Measurements from ENCODE around the gene MYRF.

MYRF gene

GRCh38 chr11:61712846-61713245 lies 39.6 kb upstream of the MYRF start:
- DNase-seq (ENCODE audit: low spot score), result no peak
- no CpG with 5 or more reads among the region's 6 CpGs for WGBS, 2 donors (ENCODE audit: extremely low coverage in 2 of 2, insufficient read length in 2 of 2, insufficient replicate concordance in 1 of 2)
- H4K91ac ChIP-seq (ENCODE audit: low read depth, low read length, poor library complexity), result no peak overlapping the region
- H3K18ac ChIP-seq (ENCODE audit: low read length), result no peak overlapping the region
- H2BK12ac ChIP-seq (ENCODE audit: low read length), result no peak overlapping the region
- H3K23ac ChIP-seq (ENCODE audit: low read depth, low read length, poor library complexity), result no peak overlapping the region
- H2BK120ac ChIP-seq (ENCODE audit: low read depth, low read length), result no peak overlapping the region
- H3K4me1 ChIP-seq (ENCODE audit: control insufficient read depth in 2 of 2, insufficient read depth in 1 of 2, low read depth in 1 of 2, low read length in 2 of 2), result peaks cover 16 to 33% of the 10 kb centered on the region in 2 donors
- no peaks in the 10 kb centered on the region for H3K9me3 ChIP-seq (replicated peaks in 1 of 2; ENCODE audit: control insufficient read depth in 2 of 2, insufficient read depth in 1 of 2, low read depth in 1 of 2, low read length in 2 of 2)
- no peak overlapping the region for H3K9ac ChIP-seq (ENCODE audit: low read depth, low read length, poor library complexity)
- H3K14ac ChIP-seq (ENCODE audit: low read length), result no peak overlapping the region
- H2BK15ac ChIP-seq (ENCODE audit: low read length), result no peak overlapping the region
- peak overlapping the region; percentile 72 for H2AK5ac ChIP-seq (ENCODE audit: low read depth, low read length)
- H2AFZ ChIP-seq (ENCODE audit: low read length), result no peak overlapping the region
- H3K4ac ChIP-seq (ENCODE audit: low read length), result no peak overlapping the region
- H3K27ac ChIP-seq (replicated peaks; ENCODE audit: low read length), result no peak overlapping the region
- H4K8ac ChIP-seq (ENCODE audit: low read depth, low read length), result no peak overlapping the region
- no peaks in the 10 kb centered on the region for H3K27me3 ChIP-seq (ENCODE audit: control insufficient read depth in 3 of 3, insufficient read depth in 3 of 3, low read depth in 1 of 3, low read length in 3 of 3)
- H3K4me3 ChIP-seq (ENCODE audit: low read length in 2 of 2), result no peak overlapping the region
- H3K36me3 ChIP-seq (replicated peaks in 1 of 2; ENCODE audit: control insufficient read depth in 2 of 2, insufficient read depth in 2 of 2, low read length in 2 of 2), result no peaks in the 10 kb centered on the region
- no peak overlapping the region for H3K4me2 ChIP-seq (ENCODE audit: insufficient read depth, low read length, poor library complexity, severe bottlenecking)
- no peaks in the 10 kb centered on the region for H3K79me1 ChIP-seq (ENCODE audit: low read depth, low read length)
- H2BK5ac ChIP-seq (ENCODE audit: low read length), result no peak overlapping the region

- peak overlapping the region; percentile 7 for H3K18ac ChIP-seq (ENCODE audit: low read length)
- H2BK15ac ChIP-seq (ENCODE audit: low read length), result no peak overlapping the region
- no CpG with 5 or more reads among the region's 9 CpGs for WGBS, 2 donors (ENCODE audit: extremely low coverage in 2 of 2, insufficient read length in 2 of 2, insufficient replicate concordance in 1 of 2)
- no peak overlapping the region for H3K4me2 ChIP-seq (ENCODE audit: insufficient read depth, low read length, poor library complexity, severe bottlenecking)
- H3K4me3 ChIP-seq (ENCODE audit: low read length in 2 of 2), result no peak overlapping the region
- no peaks in the 10 kb centered on the region for H3K27me3 ChIP-seq (ENCODE audit: control insufficient read depth in 3 of 3, insufficient read depth in 3 of 3, low read depth in 1 of 3, low read length in 3 of 3)
- no peak overlapping the region for H2BK5ac ChIP-seq (ENCODE audit: low read length)
- no peak overlapping the region for H3K14ac ChIP-seq (ENCODE audit: low read length)
- H2AK5ac ChIP-seq (ENCODE audit: low read depth, low read length), result no peak overlapping the region
- no peak overlapping the region for H2BK12ac ChIP-seq (ENCODE audit: low read length)
- H3K4ac ChIP-seq (ENCODE audit: low read length), result no peak overlapping the region
- peaks cover 20 to 36% of the 10 kb centered on the region in 2 donors for H3K4me1 ChIP-seq (ENCODE audit: control insufficient read depth in 2 of 2, insufficient read depth in 1 of 2, low read depth in 1 of 2, low read length in 2 of 2)
- no peak overlapping the region for H3K9ac ChIP-seq (ENCODE audit: low read depth, low read length, poor library complexity)
- no peak for DNase-seq (ENCODE audit: low spot score)
- no peaks in the 10 kb centered on the region for H3K9me3 ChIP-seq (replicated peaks in 1 of 2; ENCODE audit: control insufficient read depth in 2 of 2, insufficient read depth in 1 of 2, low read depth in 1 of 2, low read length in 2 of 2)
- no peak overlapping the region for H4K91ac ChIP-seq (ENCODE audit: low read depth, low read length, poor library complexity)
- no peaks in the 10 kb centered on the region for H3K79me1 ChIP-seq (ENCODE audit: low read depth, low read length)
- no peak overlapping the region for H3K23ac ChIP-seq (ENCODE audit: low read depth, low read length, poor library complexity)
- no peak overlapping the region for H4K8ac ChIP-seq (ENCODE audit: low read depth, low read length)
- H2AFZ ChIP-seq (ENCODE audit: low read length), result no peak overlapping the region
- H2BK120ac ChIP-seq (ENCODE audit: low read depth, low read length), result no peak overlapping the region
- no peak overlapping the region for H3K27ac ChIP-seq (replicated peaks; ENCODE audit: low read length)
- H3K36me3 ChIP-seq (replicated peaks in 1 of 2; ENCODE audit: control insufficient read depth in 2 of 2, insufficient read depth in 2 of 2, low read length in 2 of 2), result no peaks in the 10 kb centered on the region
Measured at GRCh38 chr11:61713464-61713863, 39.0 kb upstream of the MYRF start.

- no peak overlapping the region for H2BK120ac ChIP-seq (ENCODE audit: low read depth, low read length)
- H2BK12ac ChIP-seq (ENCODE audit: low read length), result no peak overlapping the region
- H3K23ac ChIP-seq (ENCODE audit: low read depth, low read length, poor library complexity), result no peak overlapping the region
- no peak overlapping the region for H3K4me2 ChIP-seq (ENCODE audit: insufficient read depth, low read length, poor library complexity, severe bottlenecking)
- no peak overlapping the region for H4K8ac ChIP-seq (ENCODE audit: low read depth, low read length)
- no CpG with 5 or more reads among the region's 5 CpGs for WGBS, 2 donors (ENCODE audit: extremely low coverage in 2 of 2, insufficient read length in 2 of 2, insufficient replicate concordance in 1 of 2)
- H3K79me1 ChIP-seq (ENCODE audit: low read depth, low read length), result no peaks in the 10 kb centered on the region
- no peaks in the 10 kb centered on the region for H3K27me3 ChIP-seq (ENCODE audit: control insufficient read depth in 3 of 3, insufficient read depth in 3 of 3, low read depth in 1 of 3, low read length in 3 of 3)
- no peak overlapping the region for H3K18ac ChIP-seq (ENCODE audit: low read length)
- no peak overlapping the region for H2AK5ac ChIP-seq (ENCODE audit: low read depth, low read length)
- H2AFZ ChIP-seq (ENCODE audit: low read length), result no peak overlapping the region
- no peaks in the 10 kb centered on the region for H3K9me3 ChIP-seq (replicated peaks in 1 of 2; ENCODE audit: control insufficient read depth in 2 of 2, insufficient read depth in 1 of 2, low read depth in 1 of 2, low read length in 2 of 2)
- H3K4me3 ChIP-seq (ENCODE audit: low read length in 2 of 2), result no peak overlapping the region
- H3K9ac ChIP-seq (ENCODE audit: low read depth, low read length, poor library complexity), result no peak overlapping the region
- no peak overlapping the region for H3K14ac ChIP-seq (ENCODE audit: low read length)
- no peak overlapping the region for H3K4ac ChIP-seq (ENCODE audit: low read length)
- H3K36me3 ChIP-seq (replicated peaks in 1 of 2; ENCODE audit: control insufficient read depth in 2 of 2, insufficient read depth in 2 of 2, low read length in 2 of 2), result no peaks in the 10 kb centered on the region
- H2BK15ac ChIP-seq (ENCODE audit: low read length), result no peak overlapping the region
- peaks cover 22 to 37% of the 10 kb centered on the region in 2 donors for H3K4me1 ChIP-seq (ENCODE audit: control insufficient read depth in 2 of 2, insufficient read depth in 1 of 2, low read depth in 1 of 2, low read length in 2 of 2)
- H2BK5ac ChIP-seq (ENCODE audit: low read length), result no peak overlapping the region
- no peak overlapping the region for H4K91ac ChIP-seq (ENCODE audit: low read depth, low read length, poor library complexity)
- no peak for DNase-seq (ENCODE audit: low spot score)
- H3K27ac ChIP-seq (replicated peaks; ENCODE audit: low read length), result no peak overlapping the region
Measured at GRCh38 chr11:61713906-61714305, 38.5 kb upstream of the MYRF start.

GRCh38 chr11:61714316-61714715 lies 38.1 kb upstream of the MYRF start:
- peaks cover 26 to 41% of the 10 kb centered on the region in 2 donors for H3K4me1 ChIP-seq (ENCODE audit: control insufficient read depth in 2 of 2, insufficient read depth in 1 of 2, low read depth in 1 of 2, low read length in 2 of 2)
- WGBS, 2 donors (ENCODE audit: extremely low coverage in 2 of 2, insufficient read length in 2 of 2, insufficient replicate concordance in 1 of 2), result no CpG with 5 or more reads among the region's 6 CpGs

More at GRCh38 chr11:61714316-61714715, 38.1 kb upstream of the MYRF start:
- Histone ChIP-seq H2AK5ac (ENCODE audit: low read depth, low read length) (peak overlapping the region; percentile 3), H3K4ac (ENCODE audit: low read length) (no peak overlapping the region), H2BK5ac (ENCODE audit: low read length) (no peak overlapping the region), H2BK15ac (ENCODE audit: low read length) (no peak overlapping the region), H3K27ac (replicated peaks; ENCODE audit: low read length) (no peak overlapping the region), H4K8ac (ENCODE audit: low read depth, low read length) (no peak overlapping the region), H3K4me3 (ENCODE audit: low read length in 2 of 2) (no peak overlapping the region), H4K91ac (ENCODE audit: low read depth, low read length, poor library complexity) (no peak overlapping the region), H3K18ac (ENCODE audit: low read length) (no peak overlapping the region), H2BK12ac (ENCODE audit: low read length) (no peak overlapping the region), H2BK120ac (ENCODE audit: low read depth, low read length) (no peak overlapping the region), H3K27me3 (ENCODE audit: control insufficient read depth in 3 of 3, insufficient read depth in 3 of 3, low read depth in 1 of 3, low read length in 3 of 3) (no peaks in the 10 kb centered on the region), H3K14ac (ENCODE audit: low read length) (no peak overlapping the region), H3K36me3 (replicated peaks in 1 of 2; ENCODE audit: control insufficient read depth in 2 of 2, insufficient read depth in 2 of 2, low read length in 2 of 2) (no peaks in the 10 kb centered on the region), H3K9ac (ENCODE audit: low read depth, low read length, poor library complexity) (no peak overlapping the region), H3K4me2 (ENCODE audit: insufficient read depth, low read length, poor library complexity, severe bottlenecking) (no peak overlapping the region), H3K9me3 (replicated peaks in 1 of 2; ENCODE audit: control insufficient read depth in 2 of 2, insufficient read depth in 1 of 2, low read depth in 1 of 2, low read length in 2 of 2) (no peaks in the 10 kb centered on the region), H3K23ac (ENCODE audit: low read depth, low read length, poor library complexity) (no peak overlapping the region), H3K79me1 (ENCODE audit: low read depth, low read length) (no peaks in the 10 kb centered on the region), H2AFZ (ENCODE audit: low read length) (no peak overlapping the region)
- no peak for DNase-seq (ENCODE audit: low spot score)

Data from neuronal stem cell (in vitro differentiated cells).